Measurements from ENCODE around the gene PUSL1.

The PUSL1 gene

DNA sequence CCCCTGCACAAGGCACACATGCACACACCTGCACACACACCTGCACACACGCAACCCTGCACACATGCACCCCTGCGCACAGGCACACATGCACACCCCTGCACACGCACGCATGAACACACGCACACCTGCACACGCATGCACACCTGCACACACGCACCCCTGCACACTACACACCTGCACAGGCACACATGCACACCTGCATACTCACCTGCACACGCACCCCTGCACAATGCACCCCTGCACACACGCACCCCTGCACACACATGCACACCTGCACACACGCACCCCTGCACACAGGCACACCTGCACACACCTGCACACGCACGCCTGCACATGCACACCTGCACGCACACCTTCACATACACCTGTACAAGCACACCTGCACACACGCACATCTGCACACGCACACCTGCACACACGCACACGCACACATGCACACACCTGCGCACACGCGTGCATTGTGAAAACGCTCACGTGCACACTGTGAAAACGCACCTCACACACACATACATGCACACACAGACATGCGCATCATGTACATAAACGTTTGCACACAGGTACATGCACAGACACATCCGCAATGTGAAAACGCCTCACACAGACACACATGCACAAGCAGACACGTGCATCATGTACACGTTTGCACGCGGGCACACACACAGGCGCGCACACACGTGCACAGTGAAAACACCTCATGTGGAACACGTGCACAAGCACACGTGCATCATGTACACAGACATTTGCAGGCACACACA, 32.6 kb downstream of the PUSL1 start:
- DNase-seq (ENCODE audit: low spot score): no peak

DNA sequence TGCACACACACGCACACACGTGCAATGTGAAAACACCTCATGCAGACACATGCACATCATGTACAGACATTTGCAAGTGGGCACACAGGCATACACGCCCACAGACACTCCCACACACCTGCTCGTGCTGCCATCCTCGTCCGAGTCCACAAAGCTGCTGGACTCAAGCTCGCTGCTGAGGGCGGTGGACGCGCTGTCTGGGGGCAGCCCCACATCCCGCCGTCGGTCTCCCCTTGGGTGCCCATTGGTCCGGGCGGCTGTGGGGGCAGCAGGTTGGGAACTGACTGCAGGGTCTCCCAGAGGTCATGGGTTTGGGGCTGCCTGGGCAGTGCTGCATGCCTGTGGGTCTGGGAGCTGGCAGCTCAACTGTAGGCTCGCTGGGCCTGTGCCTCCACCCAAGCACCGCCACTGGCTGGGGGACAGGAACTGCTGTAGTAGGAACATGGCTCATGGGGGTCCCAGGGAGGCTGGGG, 33.2 kb downstream of the PUSL1 start:
- no peak for DNase-seq (ENCODE audit: low spot score)

DNA sequence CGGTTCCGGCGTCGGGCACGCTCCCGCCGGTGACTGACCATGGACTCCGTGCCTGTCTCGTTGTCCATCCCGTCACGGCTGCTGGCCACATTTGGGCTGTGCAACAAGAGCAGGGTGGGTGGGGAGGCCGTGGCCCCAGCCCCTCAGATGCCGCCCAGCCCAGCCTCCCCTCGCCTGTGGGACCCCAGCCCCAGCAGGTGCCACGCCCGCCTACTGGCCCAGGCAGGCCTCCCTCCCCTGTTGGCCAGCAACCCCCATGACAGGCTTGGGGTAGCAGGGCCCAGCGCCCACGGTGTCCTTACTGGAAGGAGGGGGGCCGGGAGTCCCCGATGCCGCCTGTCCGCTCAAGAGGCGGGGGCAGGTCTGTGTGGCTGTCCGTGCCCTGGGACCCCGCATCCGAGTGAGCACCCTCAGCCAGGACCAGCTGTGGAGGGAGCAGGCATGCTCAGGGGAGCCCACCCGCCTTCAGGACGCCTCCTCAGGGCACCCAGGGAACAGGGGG, 33.7 kb downstream of the PUSL1 start:
- no peak for DNase-seq (ENCODE audit: low spot score)

DNA sequence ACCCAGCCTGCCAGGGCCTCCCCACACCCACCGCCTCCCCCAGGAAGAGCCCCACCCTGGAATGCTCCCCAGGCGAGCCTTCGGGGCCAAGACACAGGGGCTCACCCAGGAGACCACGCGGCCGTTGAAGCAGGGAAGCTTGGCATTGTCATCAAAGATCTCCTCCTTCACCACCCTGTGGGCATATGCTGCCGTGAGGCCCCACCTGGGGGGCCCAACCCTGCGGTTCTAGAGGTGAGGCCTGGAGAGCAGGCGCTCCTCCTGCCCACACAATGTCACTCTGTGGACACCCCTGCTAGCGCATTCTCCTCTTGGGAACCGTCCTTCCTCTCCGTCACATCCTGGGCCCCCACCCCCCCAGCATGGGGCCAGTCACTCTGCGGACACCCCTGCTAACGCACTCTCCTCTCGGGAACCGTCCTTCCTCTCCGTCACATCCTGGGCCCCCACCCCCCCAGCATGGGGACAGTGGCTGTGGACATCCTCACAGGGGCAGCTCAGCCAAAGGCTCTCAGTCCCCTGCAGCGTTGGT, 34.3 kb downstream of the PUSL1 start:
- no peak for DNase-seq (ENCODE audit: low spot score)

DNA sequence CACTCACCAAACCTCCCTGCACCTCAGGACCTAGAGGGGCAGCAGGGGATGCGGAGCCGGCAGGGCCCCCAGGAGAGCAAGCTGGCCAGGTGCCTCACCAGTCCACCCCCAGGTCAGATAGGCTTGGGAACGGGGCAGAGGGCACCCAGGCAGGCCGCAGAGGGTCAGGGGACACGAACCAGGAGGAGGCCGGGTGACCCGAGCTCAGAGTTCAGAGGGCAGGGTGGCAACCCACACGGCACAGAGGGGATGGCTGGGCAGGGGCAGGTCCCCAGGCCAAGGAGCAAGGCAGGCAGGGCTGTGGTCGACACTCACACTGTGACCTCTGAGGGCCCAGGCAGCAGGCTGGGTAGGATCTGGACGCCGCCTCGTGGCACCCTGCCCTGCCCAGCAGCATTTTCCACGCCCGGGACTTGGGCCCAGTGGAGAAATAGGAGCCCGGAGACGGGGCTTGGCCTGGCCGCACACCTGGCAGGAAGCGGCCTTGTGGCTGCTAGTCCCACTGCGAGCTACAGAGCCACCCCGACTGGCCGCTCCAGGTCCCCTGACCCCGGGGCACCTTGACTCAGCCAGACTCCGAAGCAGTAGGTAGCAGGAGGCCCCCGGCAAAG, 35.5 kb downstream of the PUSL1 start:
- no peak for DNase-seq (ENCODE audit: low spot score)

DNA sequence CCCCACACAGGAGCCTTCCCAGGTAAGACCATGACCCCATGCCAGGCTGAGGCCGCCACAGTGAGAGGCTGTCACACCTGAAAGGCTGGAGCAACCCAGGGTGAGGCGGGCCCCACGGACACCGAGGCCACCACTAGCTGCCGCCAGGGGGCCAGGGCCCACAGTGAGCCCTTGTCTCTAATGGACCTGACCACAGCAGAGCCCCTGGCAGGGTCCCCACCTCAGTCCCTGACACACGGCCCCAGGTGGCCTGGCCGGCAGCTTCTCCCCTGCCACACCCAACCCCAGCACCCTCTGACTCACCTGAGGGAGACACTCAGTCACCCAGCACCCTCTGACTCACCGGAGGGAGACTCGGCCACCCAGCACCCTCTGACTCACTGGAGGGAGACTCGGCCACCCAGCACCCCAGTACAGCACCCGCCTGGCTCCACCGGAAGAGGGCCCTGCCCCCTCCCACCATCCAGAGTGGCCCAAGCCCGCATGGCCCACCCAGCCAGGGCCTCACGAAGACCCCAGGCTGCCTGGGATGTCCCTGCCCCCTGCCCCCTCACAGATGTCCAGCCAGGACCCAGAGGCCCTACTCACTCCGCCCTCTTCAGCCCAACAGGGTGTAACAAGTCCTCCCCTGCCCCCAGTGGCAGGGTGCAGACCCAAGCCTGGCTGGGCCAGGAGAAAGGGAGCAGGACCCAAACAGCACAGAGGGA, 36.4 kb downstream of the PUSL1 start:
- DNase-seq (ENCODE audit: low spot score): no peak

DNA sequence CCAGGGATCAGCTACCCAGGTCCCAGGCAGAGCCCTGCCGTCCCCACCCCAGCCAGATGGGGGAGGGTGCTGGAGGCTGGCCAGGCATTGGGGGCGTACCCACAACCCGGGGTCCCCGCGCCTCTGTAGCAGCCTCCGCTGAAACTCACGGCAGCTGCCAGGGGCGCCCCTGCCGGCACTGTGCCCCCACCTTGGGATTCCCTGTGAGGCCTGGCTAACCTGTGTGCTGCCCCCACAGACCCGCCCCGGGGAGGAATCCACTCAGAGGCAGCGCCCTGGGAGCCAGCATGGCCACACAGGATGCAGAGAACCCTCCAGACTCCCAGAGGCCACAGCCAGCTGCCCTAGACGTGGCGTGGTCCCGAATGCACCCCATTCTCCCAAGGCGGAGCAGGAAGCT, 37.0 kb downstream of the PUSL1 start:
- no peak for DNase-seq (ENCODE audit: low spot score)

DNA sequence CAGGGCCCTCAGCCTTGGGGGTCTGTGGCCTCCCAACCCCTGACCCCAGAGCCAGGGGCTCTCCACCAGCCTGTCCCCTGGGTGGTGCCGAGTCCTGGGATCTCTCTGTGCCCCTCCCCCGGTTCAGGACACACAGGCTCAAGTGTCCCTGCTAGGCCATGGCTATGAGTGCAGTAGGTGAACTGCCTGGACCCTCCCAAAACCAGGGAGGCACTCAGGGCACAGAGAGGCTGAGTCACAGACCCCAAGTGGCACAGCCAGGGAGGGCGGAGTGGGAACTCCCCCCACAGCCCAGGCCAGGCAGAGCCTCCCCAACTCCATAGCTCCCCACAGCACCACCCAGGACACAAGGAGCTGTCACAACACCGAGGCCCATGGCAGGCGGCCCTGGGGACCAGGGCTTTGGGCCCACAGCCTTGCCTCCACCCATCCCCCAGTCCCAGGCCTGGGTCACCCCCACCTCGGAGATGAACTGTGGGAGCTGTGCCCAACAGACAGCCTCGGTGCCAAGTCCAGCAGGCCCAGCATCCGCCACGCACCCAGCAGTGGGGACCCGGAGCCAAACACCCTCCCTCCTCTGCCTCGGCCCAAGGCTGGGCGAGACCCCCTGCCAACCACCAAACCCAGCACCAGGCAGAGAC, 37.6 kb downstream of the PUSL1 start:
- no peak for DNase-seq (ENCODE audit: low spot score)

DNA sequence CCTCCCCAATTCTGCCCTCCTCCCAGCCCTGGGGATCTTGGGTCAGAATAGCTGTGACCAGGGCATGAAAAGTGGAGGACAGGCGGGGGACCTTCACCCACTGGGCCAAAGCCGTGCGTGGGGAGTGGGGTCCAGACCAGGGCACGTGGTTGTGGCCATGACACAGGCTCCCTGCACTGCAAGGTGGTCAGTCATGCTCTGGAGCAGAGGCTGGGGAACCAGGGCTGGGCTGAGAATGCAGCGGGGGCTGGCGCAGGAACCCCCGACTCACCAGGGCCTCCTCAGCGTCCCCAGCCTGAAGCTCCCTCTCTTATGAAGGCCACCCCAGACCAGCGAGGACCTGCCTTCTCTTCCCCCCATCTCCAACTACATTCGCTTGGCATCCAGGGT, 38.1 kb downstream of the PUSL1 start:
- DNase-seq (ENCODE audit: low spot score): no peak

DNA sequence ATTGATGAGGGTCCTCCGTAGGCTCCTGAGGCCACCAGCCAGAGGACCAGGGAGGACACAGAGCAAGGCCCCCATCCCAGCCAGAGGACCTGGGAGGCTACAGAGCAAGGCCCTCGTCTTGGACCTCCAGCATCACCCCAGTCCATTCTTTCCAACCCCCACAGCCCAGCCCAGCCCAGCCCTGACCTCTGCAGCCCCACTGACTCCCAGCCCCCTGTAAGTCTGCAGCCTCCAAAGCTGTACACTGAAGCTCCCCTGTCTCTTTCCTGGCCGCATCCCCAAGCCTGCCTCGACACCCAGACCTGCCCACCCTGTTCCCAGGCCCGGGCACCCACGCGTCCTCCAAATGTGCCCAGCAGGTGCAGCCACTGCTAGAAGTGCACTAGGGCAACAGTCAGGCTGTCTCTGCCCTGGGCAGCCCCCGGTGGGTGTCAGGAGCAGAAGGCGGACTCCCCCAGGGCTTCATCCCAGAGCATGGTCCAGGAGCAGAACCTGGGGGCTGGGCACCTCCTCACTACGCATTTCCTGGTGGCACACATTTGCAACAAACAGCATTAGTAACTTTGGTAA, 38.7 kb downstream of the PUSL1 start:
- DNase-seq (ENCODE audit: low spot score): no peak

DNA sequence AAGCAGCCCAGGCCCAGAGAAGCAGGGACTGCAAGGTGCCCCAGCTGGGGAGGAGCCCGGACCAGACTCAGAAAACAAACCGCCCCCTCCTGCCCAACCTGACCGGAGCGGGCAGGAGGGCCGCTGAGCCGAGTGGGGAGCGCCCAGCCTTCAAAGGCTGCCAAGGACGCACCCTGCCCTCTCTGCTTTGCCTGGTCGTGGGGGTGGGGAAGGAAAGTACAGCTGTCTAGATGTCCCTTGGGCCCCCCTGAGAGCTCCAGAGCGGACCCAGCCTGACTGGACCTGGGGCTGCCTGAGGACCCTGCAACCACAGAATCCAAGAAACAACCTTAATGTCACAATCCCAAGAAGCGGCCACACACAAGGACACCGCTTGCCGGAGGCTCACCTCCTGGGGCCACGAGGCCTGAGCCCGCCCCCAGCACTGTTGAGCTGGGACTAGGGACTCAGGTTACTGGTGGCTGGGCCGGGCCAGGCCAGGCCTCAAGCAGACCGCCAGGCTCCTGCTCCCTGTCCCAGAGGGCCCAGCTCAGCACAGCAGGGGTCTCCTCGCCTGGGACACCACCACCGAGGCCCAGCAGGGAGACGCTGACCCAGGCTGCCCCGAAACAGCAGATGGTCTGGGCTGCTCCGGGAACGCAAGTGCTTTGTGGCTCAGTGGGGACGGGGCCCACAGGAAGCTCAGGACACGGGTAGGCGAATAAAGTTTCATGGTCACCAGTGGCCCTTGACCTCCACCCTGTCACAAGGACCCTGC, 39.4 kb downstream of the PUSL1 start:
- no peak for DNase-seq (ENCODE audit: low spot score)

DNA sequence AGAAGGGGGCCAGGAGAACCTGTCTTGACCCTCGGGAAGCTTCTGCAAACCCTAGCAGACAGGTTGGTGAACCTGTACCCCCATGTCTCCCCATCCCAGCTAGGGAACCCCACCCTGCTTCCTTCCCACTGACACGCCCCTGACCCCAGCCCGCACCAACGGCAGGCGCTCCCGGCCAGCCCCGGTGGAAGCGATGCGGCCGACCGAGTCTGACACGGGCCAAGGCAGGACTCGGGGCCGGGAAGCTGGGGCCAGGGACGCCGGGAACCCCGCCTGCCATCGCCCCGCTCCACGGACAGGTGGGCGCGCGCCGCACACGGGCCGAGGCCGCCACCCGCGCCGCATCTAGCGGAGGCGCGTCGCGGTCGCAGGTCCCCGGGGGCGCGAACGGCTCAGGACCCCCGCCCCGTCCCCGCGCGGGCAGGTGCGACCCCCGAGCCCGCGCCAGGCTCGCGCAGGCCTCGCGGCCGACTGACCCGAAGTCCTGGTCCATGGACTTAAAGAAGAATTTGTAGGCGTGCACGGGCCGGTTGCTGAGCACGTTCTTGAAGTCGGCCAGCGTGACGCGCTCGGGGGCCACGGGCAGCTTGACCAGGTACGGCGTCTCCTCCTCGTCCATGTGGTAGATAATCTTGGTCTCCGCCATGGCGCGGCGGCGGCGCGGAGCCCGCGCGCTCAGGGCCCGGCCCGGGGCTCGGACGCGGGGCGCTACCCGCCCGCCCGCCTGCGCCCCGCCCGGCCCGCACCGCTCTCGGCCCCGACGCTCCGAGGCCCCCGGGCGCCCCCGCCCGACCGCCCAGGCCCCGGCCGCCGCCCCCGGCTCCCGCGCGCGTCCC, 40.2 kb downstream of the PUSL1 start:
- no peak for DNase-seq (ENCODE audit: low spot score)

DNA sequence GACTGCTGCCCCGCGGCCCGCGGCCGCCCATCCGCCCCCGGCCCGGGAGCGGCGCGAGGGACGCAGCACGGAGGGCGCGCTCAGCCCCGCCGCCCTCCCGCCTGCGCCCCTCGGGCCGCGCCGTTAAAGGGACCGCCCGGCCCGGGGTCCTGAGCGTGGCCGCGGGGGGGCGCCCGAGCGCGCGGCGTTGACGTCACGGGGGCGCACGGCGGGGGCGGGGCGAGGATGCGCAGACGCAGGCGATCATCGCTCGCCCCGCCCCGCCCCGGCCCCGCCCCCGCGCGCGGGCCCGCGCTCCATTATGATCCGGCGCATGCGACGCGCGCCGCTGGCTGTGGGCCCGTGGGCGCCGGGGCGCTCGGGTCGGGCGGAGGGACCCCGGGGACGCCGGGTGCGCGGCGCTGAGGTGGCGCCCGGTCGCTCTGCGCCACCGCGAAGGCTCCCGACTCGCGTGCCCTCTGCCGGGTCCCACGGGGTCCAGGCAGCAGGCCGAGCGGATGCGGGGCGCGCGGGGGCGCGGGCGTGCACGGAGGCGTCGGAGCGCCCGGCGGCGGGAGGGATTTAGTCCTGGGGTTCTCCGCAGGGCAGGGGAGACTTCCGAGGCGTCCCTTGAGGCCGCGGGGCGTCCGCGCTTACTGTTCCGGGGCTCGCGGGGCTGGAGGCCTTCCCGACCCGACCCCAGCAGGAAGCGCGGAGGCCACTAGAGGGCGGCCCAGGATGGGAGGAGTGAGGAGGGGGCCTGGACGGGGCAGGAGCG, 41.0 kb downstream of the PUSL1 start, which contains the start of gene DVL1:
TSS of gene DVL1 (minus strand) at position 163 of the 757 bp plus-strand sequence. CDS start 353 bp downstream, outside the sequence.
- no peak for DNase-seq (ENCODE audit: low spot score)

DNA sequence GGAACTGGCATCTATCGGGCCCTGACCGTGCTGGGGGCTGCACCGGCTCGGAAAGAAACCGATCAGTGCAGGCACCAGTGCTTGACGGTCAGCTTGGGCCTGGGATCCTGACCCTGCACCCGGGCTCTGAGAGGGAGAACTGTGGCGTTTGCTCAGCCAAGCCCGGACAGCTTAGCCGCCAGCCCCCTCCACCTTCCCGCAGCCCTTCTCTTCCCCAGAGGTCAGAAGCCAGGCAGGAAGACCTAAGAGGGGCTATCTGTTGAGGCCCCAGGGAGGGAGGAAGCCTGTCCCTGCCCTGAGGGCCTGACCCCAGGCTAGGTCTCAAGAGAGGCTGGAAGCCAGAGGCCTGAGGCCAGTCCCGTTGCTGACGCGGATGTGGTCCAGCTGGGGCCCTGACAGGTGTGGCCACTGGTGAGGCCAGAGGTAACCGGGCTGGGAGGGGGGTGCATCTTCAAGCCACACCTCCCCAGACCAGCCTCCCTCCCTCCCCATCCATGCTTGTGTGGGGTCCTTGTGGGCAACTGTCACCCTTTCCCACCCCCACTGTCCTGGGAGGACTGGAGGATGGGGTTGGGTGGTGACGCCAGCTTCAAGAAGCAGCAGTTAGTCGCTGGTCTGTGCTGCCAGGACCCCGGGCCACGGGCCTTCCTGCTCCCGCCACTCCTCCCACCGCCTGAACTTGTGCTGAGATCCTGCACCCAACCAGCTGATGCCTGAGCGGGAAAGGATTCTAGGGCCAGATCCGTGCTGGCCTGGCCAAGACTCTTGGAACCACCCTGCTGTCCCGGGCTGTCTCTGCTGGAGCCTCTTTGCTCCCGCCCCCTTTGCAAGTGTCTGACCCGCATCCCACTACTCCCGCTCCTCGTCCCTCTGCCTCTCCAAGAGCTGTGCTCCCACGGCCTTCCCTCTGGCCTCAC, 43.4 kb downstream of the PUSL1 start:
- no peak for DNase-seq (ENCODE audit: low spot score)

DNA sequence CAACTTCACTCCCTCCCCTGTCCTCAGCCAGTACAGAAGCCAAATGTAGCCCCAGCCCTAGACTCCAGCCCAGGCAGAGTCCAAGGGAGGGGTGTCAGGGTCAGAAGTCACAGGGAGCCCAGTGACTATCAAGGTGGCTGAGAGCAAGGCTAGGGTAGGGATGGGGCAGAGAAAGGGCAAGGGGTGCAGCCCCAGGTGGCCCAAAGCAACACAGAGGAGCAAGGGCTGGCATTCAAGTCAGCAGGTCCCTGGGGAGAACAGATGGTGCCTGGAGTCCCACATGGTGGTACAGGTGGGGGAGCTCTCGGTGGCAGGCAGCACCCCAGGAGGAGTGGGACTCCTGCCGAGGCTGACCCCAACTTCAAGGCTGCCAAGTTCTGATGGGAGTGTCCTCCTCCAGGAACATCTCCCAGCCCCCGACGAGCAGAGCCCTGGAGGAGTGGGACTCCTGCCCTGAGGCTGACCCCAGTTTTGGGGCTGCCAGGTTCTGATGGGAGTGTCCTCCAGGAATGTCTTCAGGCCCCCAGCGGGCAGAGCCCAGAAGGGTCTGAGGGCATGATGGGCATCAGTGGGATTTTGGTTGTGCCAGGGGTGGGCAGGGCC, 44.5 kb downstream of the PUSL1 start:
- no peak for DNase-seq (ENCODE audit: low spot score)

DNA sequence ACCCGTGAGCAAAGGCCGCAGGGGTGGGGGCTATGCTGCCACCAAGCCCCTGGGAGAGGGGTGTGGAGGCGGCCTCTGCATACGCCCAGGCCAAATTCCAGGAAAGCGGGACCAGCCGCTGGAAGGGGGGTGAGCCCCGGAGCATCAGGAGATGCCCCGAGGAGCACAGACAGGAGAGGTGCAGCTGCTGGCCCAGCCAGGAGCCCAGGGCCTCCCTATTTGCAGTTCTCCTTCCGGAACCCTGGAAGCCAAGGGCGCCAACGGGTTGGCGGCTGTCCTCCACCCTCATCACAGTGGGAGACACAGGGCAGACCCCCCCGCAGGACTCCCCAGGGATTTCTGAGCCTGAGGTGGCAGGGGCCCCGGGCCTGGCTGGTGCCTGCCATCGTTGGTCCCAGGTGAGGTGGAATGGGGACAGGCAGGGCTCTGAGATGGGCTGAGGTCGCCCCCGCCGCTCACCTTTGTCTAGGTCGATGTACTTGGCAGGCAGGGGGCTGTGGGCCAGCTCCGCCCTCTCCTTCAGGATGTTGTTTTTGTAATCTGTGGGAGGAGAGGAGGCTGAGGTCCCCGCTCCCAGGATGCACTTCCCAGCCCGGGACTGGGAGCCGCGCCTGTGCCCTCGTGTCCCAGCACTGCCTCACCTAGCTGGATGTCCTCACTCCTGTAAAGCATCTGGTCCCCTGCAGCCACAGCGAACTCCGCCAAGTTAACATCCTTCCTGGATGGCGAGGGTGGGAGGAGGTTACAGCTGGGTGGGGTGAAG, 45.2 kb downstream of the PUSL1 start:
- no peak for DNase-seq (ENCODE audit: low spot score)
